NOMO-1 (cell line): Measurements from ENCODE around the gene HNRNPA1.
"Not testable (repeated sequence)": the region's sequence is repeated elsewhere in the genome, so short reads cannot be mapped to it uniquely, and the experiment has no call there.

Experiments used
- DNase-seq, 2 experiments: peaks; one replicate each; lab custom pipeline; 2025; ENCODE audit not compliant: unreplicated experiment in 2 of 2; lab: John Stamatoyannopoulos, UW

Gene HNRNPA1

DNA sequence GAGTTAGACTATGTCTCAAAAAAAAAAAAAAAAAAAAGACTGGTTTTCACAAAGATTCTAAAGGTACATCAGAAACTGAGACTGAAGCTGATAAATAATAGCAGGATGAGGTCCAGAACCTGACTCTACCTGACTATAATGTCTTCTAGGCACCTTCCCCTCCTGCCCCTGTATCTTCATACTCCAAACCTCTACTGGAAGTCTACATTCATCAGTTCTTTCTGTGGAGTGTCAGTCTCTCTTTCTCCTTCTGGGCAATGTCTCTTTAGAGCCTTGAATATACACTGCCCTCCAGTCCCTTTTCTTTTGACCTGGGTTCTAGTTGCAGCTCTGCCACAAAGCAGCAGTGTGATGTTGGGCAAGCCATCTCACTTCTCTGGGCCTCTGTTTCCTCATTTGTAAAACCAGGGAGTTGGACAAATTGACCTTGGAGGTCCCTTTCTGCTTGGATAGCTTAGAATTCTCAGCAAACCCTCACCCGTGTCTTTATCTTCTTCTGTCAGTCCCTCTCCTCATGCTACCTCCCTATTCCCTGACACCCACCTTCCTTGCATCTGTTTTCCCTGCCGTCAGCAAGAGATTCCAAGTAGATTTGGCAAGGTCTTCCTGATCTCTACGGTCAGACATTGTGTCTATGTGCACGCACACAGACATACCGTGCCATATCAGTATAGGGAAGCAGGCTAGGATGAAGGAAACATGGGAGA, 16.0 kb downstream of the HNRNPA1 start:
- no peak for DNase-seq

- DNase-seq = no peak
Observed at GRCh38 chr12:54298904-54299303, 18.4 kb downstream of the HNRNPA1 start.

- DNase-seq = no peak
Observed at GRCh38 chr12:54299515-54300224, 19.1 kb downstream of the HNRNPA1 start.

- DNase-seq = no peak
Observed at GRCh38 chr12:54300225-54300731, 19.8 kb downstream of the HNRNPA1 start.

GRCh38 chr12:54300732-54301427, 20.4 kb downstream of the HNRNPA1 start, which contains the start of gene NFE2:
Gene NFE2, minus strand, starts transcription at chr12:54301015. Its CDS starts 5,767 bp downstream, at chr12:54295248.
- peak; percentile 79 to 84 for DNase-seq

- no peak for DNase-seq
Observed at GRCh38 chr12:54301428-54302048, 21.0 kb downstream of the HNRNPA1 start.

GRCh38 chr12:54303640-54304039, 23.1 kb downstream of the HNRNPA1 start:
- no peak for DNase-seq

GRCh38 chr12:54304187-54304810, 23.8 kb downstream of the HNRNPA1 start:
- peak; percentile 96 to 97 for DNase-seq

DNA sequence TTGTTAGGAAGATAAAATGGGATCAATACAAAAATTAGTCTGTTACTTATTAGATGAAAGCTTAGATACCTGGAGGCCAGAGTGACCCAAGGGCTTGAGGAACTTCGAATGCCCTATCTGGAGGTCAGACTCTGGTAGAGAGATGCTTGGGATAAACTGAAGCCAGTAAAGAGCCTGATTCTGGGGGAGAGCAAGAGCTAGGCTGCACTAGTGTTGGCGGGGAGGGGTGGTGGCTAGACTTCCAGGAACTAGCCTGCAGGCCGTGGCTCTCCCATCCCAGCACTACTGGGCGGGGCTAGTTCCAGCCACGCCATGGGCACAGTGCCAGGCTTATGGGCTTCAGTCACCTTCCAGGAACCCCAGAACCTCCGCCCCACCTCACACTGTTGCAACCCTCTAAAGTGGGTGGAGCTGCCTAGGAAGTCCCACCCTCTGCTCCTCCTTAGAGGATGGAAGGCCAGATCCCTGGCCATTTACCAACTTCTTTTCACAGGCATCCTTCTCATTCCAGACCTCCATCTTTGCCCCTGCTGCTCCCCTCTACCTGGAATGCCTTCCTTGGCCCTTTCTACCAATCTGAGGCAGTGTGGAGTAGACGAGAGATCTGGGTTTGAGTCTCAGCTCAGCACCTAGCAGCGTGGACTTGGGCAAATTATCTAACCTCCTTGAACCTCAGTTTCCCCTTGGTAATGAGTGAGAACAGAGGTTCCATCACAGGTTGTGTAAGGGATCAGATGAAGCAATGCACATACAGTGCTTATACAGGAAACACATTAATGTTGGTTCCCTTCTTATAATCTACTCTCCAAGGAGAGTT, 26.6 kb downstream of the HNRNPA1 start:
- peak; percentile 91 to 94 for DNase-seq

- no peak for DNase-seq
Observed at GRCh38 chr12:54311051-54311450, 30.5 kb downstream of the HNRNPA1 start.

DNA sequence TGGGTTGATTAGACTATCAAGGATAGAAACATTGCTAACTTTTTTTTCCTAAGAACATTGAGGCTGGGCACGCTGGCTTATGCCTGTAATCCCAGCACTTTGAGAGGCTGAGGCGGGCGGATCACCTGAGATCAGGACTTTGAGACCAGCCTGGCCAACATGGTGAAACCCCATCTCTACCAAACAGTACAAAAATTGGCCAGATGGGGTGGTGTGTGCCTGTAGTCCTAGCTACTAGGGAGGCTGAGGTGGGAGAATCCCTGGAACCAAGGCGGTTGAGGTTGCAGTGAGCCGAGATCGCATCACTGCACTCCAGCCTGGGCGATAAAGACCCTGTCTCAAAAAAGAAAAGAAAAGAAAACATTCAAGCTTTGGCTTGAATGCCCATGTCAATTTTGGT, 31.8 kb downstream of the HNRNPA1 start:
- DNase-seq = not testable (repeated sequence)

DNA sequence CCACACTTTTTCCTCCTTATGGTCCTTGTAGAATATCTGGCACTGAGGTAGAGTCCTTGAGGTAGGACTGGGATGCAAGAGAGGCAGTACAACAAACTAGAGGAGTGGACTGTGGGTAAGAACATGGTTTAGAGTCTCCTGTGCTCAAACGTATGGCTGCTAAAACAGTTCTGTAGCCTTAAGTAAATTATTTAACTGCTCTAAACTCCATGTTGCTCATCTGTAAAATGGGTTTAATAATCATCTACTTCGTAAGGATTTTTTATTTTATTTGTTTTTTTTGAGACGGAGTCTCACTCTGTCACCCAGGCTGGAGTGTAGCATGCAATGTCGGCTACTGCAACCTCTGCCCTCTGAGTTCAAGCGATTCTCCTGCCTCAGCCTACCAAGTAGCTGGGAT, 40.8 kb downstream of the HNRNPA1 start:
- no peak for DNase-seq

DNA sequence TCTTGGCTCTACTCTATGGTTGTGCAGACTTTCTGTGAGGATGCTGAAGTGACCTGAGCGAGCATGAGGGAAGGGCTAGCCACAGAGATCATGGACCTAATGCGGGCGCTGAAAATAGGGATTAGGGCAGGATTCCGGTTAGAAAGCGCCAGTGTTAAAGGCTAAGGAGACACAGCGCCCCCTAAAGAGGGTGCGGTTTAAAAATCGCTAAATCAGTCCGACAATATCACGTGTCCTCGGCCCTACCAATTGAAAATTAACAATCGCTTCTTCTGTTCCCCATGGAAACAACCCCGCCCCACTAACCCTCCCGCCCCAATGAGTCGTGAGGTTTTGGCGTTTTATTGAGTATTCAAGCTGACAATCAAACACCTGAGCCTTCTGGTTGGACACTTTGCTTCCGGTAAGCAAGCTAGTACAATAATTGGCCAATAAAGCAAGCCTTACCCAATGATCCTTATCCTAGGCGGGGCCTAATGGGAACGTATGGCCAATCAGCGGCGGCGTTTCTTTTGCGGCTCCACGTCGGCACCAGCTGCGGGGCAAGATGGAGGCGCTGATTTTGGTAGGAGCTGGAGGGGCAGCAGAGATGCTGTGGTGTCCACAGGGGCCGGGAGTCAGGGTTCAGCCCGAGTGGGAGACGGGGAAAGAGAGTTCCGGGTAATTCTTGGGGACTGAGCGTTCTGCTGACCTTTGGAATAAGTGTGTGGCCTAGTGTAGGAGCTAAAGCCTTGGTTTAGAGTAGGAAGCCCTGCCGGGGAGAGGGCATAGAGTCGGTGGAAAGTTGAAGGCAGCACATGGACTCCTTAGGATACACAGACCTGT, 44.3 kb downstream of the HNRNPA1 start, which contains the start of gene COPZ1:
Gene COPZ1, plus strand, starts transcription at position 515 of the 825 bp plus-strand sequence. Its CDS starts 33 bp downstream, at position 548.
- DNase-seq = peak; percentile 100

- DNase-seq = not testable (repeated sequence)
Observed at GRCh38 chr12:54325442-54326109, 45.0 kb downstream of the HNRNPA1 start.

GRCh38 chr12:54328595-54329337, 48.2 kb downstream of the HNRNPA1 start:
- no peak for DNase-seq

DNA sequence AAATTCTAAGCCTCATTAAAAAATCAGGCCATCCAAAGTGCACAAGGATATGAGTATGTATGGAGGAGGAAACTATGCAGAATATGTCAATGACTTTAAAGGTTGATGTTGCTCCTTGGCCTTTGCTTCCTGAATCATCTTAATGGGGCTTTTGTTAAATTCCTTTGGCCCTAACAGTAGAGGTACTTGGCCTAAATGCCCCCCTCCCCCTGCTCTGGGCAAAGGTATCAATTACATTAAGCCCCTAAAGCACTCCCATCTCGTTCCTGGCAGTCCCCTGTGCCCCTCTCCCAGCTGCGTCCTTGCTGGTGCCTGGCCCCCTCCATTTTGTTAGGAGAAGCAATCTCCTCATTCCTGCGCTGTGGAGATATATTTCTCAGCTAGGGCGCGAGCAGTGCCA, 49.2 kb downstream of the HNRNPA1 start:
- DNase-seq = no peak

DNA sequence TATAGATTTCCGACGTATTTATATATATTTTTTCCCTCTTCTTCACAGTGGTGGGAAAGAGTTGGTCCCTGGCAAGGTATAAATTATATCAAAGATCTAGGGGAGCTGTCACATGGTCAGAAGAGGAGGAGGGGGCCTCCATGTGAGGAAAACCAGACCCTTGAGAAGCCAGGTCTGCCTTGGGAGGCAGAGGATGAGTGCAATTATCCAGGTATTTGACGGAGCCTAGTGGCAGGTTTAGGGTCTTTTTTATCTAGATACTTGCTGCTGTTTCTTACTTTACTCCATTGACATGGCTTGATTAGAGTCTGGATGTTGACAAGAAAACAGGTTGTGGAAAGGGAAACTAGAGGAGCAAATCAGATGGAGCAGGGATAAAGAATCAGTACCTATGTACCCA, 49.9 kb downstream of the HNRNPA1 start:
- DNase-seq = no peak
